ENCODE data around the gene INSRR.

Gene INSRR

GRCh38 chr1:156894001-156894400 is 35.1 kb upstream of the INSRR start:
- DNase-seq (ENCODE audit: low spot score), result no peak

- no peak for DNase-seq (ENCODE audit: low spot score)
These were observed 34.4 kb upstream of the INSRR start, which contains the start of gene PEAR1 for GRCh38 chr1:156893048-156893953. TSS of gene PEAR1 (plus strand) at chr1:156893718. CDS start at chr1:156903927, 10,209 bp downstream.

DNA sequence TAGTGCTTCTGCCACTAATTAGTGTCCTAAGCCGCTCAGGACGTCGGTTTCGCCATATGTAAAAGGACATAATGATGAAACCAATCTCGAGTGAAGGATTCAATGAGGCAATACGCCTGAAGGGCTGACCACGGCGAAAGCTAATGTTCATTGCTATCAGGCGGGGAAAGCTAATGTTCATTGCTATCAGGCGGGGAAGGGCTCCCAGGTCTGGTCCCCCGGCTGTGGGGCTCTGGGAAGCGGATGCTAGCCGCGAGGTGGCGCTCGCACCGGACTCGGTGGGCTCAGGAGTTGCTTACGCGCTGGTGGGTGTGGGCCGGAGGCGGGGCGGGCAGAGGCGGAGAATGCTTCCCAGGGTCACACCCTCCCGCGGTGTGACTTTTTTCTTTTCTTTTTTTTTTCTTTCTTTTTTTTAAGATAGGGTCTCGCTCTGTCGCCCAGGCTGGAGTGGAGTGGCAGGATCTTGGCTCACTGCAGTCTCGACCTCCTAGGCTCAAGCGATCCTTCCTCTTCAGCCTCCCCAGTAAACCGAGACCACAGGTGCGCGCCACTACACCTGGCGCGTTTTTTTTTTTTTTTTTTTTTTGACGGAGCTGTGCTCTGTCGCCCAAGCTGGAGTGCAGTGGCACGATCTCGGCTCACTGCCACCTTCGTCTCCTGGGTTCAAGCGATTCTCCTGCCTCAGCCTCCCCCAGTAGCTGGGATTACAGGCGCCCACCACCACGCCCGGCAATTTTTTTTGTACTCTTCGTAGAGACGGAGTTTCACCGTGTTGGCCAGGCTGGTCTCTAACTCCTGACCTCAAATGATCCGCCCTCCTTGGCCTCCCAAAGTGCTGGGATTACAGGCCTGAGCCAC is 33.5 kb upstream of the INSRR start:
- peak; percentile 66 for DNase-seq (ENCODE audit: low spot score)

- peak; percentile 81 for DNase-seq (ENCODE audit: low spot score)
These were observed 31.1 kb upstream of the INSRR start for GRCh38 chr1:156889802-156890580.

GRCh38 chr1:156887734-156888133 is 28.8 kb upstream of the INSRR start:
- no peak for DNase-seq (ENCODE audit: low spot score)

DNA sequence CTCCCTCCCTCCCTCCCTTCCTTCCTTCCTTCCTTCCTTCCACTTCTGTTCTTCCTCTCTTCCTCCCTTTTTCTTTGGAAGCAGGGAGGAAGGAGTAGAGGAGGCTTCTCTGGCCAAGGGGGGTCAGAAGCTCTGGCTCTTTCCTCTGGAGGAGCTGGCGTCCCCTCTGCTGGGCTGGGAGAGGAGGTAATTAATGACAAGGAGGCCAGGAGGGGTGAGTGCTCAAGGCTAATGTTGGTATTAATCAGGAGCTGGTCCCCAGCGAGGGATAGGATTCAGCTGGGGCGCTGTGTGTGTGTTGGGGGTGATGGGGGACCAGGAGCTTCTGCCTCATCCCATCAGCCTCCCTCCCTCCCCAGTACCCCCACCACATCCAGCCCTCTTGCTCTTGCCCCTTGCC is 28.4 kb upstream of the INSRR start:
- DNase-seq (ENCODE audit: low spot score), result no peak

- no peak for DNase-seq (ENCODE audit: low spot score)
These were observed 27.8 kb upstream of the INSRR start for GRCh38 chr1:156886583-156887281.

GRCh38 chr1:156885880-156886355 is 27.0 kb upstream of the INSRR start:
- DNase-seq (ENCODE audit: low spot score), result no peak

- no peak for DNase-seq (ENCODE audit: low spot score)
These were observed 26.4 kb upstream of the INSRR start for GRCh38 chr1:156885314-156885713.

DNA sequence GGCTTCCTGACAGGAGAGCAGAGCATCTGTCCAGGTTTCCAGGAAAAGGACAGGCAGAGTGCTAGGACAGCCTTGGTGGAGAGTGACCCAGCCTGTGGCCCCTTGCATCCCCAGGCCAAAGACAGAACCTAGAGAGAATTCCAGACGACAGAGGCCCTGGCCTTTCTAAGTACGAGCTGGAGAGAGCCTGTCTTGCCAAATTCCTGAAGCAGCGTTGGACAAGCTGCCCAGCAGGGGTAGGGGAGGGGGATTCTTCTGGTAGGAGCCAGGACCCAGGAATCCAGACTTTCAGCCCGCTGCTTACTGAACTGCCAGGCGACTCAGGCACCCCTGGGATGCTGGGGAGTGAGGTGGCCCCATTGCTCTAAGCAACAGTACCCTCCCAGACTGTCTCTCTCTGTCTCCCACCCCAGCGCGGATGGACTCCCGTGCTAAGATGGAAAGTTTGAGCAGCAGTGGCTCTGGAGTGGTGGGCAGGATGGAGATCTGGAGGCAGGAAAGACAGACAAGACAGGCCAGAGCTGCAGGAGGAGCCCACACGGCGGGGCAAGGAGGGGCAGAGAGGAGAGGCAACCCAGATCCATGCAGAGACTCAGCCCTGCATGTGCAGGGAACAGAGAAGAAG is 25.8 kb upstream of the INSRR start:
- no peak for DNase-seq (ENCODE audit: low spot score)

DNA sequence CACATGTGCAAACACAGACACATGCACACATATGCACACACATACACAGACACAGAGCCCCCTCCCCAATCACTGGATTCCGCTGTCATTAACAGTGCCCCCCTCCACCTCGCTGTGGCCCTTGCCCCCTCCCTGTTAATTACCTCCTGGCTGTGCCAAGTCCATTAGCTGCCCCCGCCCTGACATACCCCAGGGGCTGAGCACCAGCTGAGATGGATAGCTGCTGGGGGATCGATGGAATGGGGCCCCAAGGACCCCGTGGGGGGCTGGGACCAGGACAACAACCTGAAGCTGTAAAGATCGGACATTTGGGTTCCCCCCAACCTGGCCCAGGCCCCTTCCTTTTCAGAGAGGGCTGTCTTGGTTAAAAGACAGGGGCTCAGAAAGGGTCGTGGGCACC is 25.0 kb upstream of the INSRR start:
- DNase-seq (ENCODE audit: low spot score), result no peak

DNA sequence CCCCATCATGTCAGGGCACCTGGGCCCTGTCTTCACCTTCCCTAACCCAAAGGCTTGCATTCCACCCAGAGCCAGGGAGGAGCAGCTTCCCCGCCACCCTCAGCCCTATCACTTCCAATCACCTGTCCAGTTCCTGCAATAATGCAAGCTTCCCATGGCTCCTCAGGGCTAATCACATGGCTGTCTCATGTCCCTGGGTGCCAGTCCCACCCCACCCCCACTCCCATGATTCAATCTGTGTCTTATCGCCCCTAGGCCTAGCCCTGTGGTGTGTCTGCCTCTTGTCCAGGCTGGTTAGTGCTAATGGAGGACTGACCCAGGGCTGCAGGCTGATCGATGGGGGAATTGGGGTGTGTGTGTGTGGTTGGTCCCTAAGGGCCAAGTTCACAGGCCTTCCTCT is 23.6 kb upstream of the INSRR start:
- no peak for DNase-seq (ENCODE audit: low spot score)

GRCh38 chr1:156881663-156882062 is 22.7 kb upstream of the INSRR start:
- no peak for DNase-seq (ENCODE audit: low spot score)

- no peak for DNase-seq (ENCODE audit: low spot score)
These were observed 22.2 kb upstream of the INSRR start for GRCh38 chr1:156881101-156881500.

DNA sequence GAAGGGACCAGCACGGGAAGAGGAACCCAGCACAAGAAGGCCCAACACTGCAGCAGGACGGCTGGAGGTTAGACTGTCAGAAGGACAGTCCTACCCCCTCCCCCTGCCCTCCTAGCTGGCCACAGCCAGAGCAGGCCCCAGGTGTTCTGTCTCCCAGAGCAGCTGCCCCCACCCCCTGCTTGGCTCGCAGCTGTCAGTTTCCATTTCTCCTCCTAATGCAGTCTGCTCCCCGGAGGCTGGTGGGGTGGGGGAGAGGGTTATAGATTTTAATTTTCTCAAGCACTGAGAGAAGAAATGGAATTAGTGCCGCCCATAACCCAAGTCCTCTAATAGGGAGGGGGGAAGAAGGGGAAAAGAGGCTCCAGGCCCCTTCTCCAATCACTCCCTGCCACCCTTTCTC is 21.6 kb upstream of the INSRR start:
- DNase-seq (ENCODE audit: low spot score), result no peak

DNA sequence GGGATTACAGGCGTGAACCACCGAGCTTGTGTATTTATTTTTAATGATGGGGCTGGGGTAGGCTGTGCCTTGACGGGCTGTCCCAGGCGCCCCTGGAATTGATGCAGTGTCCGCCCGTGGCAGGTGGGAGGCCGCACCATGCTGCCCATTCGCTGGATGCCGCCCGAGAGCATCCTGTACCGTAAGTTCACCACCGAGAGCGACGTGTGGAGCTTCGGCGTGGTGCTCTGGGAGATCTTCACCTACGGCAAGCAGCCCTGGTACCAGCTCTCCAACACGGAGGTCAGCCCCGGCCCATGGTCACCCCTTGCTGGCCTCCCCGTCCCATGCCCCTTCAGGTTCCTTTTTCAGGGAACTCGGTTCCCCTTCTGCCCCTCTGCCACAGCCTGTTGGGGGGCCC is 21.0 kb upstream of the INSRR start:
- no peak for DNase-seq (ENCODE audit: low spot score)

- peak; percentile 9 for DNase-seq (ENCODE audit: low spot score)
These were observed 18.7 kb upstream of the INSRR start for GRCh38 chr1:156877433-156878170.

DNA sequence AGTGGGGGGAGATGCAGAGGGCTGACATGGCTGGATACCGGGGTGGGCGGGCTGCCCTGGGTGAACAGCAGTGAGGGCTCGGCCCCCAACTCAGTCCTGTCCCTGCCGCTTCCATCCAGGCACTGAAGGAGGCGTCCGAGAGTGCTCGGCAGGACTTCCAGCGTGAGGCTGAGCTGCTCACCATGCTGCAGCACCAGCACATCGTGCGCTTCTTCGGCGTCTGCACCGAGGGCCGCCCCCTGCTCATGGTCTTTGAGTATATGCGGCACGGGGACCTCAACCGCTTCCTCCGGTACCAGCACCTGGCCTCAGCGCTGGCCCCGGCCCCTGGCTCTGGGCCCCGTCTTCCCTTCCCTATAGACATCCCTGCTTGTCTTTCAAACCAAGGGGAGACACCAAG is 17.4 kb upstream of the INSRR start:
- DNase-seq (ENCODE audit: low spot score), result no peak

DNA sequence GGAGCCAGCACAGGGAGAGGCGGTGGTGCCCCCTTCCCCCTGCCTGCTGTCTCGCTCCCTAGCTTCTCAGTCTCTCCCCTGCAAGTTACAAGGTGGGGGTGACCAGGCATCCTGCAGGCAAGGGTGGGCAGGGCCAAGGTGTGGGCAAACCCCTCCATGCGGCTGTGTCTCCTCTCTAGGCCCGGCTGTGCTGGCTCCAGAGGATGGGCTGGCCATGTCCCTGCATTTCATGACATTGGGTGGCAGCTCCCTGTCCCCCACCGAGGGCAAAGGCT is 16.4 kb upstream of the INSRR start:
- DNase-seq (ENCODE audit: low spot score), result no peak

- no peak for DNase-seq (ENCODE audit: low spot score)
These were observed 15.8 kb upstream of the INSRR start for GRCh38 chr1:156874572-156875340.
